NCI-H2227 (cell line): ENCODE results near the gene SIX5.
A peak's percentile ranks its signal among the peaks of the same experiment; 100 is the strongest.

Source experiments
- DNase-seq: peaks from one replicate; lab custom pipeline; 2025; ENCODE audit not compliant: unreplicated experiment; lab: John Stamatoyannopoulos, UW

Gene SIX5

DNA sequence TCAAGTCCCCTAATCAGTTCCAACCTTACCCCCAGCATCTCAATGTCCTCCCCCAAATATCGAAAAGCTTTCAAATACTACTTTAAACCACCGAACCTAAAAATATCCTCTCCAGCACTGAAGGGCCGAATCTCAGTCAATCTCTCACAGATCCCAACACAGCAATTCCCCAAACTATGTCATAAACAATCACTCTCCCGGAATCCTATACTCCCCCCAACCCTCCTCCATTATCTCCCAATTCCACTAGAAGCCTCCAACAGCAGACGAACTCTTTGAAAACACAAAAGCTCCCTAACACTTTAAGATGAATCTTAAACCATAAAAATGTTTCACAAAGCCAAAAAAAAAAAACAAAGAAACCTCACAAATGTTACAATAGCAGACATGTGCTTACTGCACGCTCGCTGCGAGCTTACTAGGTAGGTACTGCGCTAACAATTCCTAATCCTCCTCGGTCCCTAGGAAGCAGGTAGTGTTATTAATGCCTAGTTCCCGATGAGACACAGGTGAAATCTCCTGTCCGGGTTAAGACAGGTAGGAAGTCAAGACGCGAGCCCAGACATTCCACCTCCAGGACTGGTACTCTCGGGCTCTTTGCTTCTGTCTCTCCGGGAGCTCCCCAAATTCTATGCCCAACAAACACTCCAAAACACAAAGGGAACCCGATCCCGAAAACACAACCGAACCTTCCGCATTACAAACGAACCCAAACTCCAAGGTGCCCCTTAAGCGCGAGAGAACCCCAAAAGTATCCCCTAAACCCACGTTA, 52.5 kb downstream of the SIX5 start:
- peak; percentile 3 for DNase-seq

DNA sequence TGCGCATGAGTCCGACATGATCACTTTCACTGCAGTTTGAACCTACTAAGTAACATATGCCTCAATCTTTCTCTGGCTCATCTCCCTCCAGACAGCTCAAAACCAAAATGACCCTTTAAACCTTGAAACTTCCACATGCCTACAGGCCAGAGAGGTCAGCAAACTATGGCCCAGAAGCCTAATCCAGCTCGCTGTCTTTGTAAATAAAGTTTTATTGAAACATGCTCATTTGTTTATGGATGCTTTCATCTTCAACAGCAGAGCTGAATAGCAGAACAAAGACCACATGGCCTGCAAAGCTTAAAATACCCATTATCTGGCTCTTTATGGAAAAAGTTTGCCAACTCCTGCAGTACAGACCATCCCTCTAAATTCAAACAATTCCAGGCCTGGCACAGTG, 53.9 kb downstream of the SIX5 start:
- no peak for DNase-seq
